Spleen (tissue), 11 donors: ENCODE results near the gene TEAD1. TPM values are rescaled to one million over a fixed set of nuclear protein-coding genes. Genes with fewer than 3 reads are reported as not detected.

Source experiments
- DNase-seq: peaks from one replicate; pipeline ENCODE4 v3.0.0-alpha.2; 2020
- H3K27ac ChIP-seq, 8 donors: fragments of 200-600 bp; sonication (generic) in 7 of 8; 1 replicate in 4 of 8; 2 replicates in 4 of 8; pipeline versions ENCODE4 v1.5.0 to v1.8.0; 2016 to 2021; ENCODE audit warnings: inconsistent platforms in 4 of 8, mild to moderate bottlenecking in 4 of 8, moderate library complexity in 1 of 8
- H3K27me3 ChIP-seq, 7 donors: fragments of 200-600 bp; sonication (generic) in 6 of 7; replicated peaks in 1 of 7; 1 replicate in 4 of 7; 2 replicates in 3 of 7; pipeline versions ENCODE4 v1.5.0 to v1.8.0; 2016 to 2021; ENCODE audit warnings: inconsistent platforms in 3 of 7, mild to moderate bottlenecking in 1 of 7
- H3K36me3 ChIP-seq, 6 donors: fragments of 200-600 bp; sonication (generic) in 5 of 6; 1 replicate in 4 of 6; 2 replicates in 2 of 6; pipeline versions ENCODE4 v1.5.0 to v1.8.0; 2016 to 2021; ENCODE audit warnings: inconsistent platforms in 2 of 6
- H3K4me1 ChIP-seq, 6 donors: fragments of 200-600 bp; sonication (generic) in 5 of 6; 1 replicate in 3 of 6; 2 replicates in 3 of 6; pipeline versions ENCODE4 v1.5.0 to v1.8.0; 2016 to 2021; ENCODE audit warnings: inconsistent platforms in 3 of 6
- H3K4me3 ChIP-seq, 8 donors: fragments of 200-600 bp; sonication (generic) in 7 of 8; 1 replicate in 4 of 8; 2 replicates in 4 of 8; pipeline versions ENCODE4 v1.5.0 to v1.8.0; 2016 to 2021; ENCODE audit warnings: inconsistent platforms in 4 of 8, mild to moderate bottlenecking in 4 of 8, moderate library complexity in 2 of 8
- H3K9me3 ChIP-seq, 8 donors: fragments of 200-600 bp; sonication (generic) in 7 of 8; 1 replicate in 4 of 8; 2 replicates in 4 of 8; pipeline versions ENCODE4 v1.5.0 to v1.8.0; 2016 to 2021; ENCODE audit warnings: inconsistent platforms in 4 of 8
- POLR2A ChIP-seq, 3 donors: fragments of 450-650 bp; IDR thresholded peaks; one replicate each; pipeline ENCODE4 v1.5.1; 2017; ENCODE audit warnings: antibody characterized with exemption in 3 of 3, mild to moderate bottlenecking in 1 of 3
- POLR2AphosphoS5 ChIP-seq, 3 donors: sonication (generic); formaldehyde crosslinking; IDR thresholded peaks; one replicate each; pipeline ENCODE4 v1.5.1; 2017; ENCODE audit warnings: antibody characterized with exemption in 3 of 3
- WGBS, 5 donors: extraction: QIAGEN DNeasy Blood & Tissue Kit in 3 of 5; methylation state at CpG; one replicate each; pipeline versions ENCODE4 v1.1.5 to v1.1.7; 2013 to 2018; 5-methylcytosine and 5-hydroxymethylcytosine counted together
- intact Hi-C: fragments of 100-400 bp; cut with DNase I; formaldehyde crosslinking; loops from one replicate; pipeline ENCODE4 v1.15.0; 2023; ENCODE audit warnings: low total_unique reads
- polyA plus RNA-seq, 3 donors: library from polyadenylated mRNA; stranded (reverse); fragments of 200-250 nt; gene quantifications; one replicate each; pipeline ENCODE4 v1.2.1, GENCODE V29; 2013
- total RNA-seq, 7 donors: library from RNA; depleted of rRNA in 3 of 7; stranded (reverse); fragments of >200 nt in 3 of 7; fragmentation: NEBNext Ultra II Directional in 4 of 7; extraction: Animal tissue kit (Norgen Biotek cat#: 25700) in 4 of 7; gene quantifications; one replicate each; pipeline versions ENCODE4 v1.1.0 to v1.2.1, GENCODE V29; 2016 to 2021
- TF ChIP-seq, protein P1 (sequence below), 11 experiments: fragments of 200-600 bp in 7 of 11; fragments of 450-650 bp in 4 of 11; sonication (generic) in 4 of 11; IDR thresholded peaks in 8 of 11; conservative IDR thresholded peaks in 3 of 11; 1 replicate in 7 of 11; 2 replicates in 4 of 11; pipeline versions ENCODE4 v1.4.0 to v1.8.0; 2016 to 2021; ENCODE audit warnings: antibody characterized with exemption in 11 of 11, inconsistent platforms in 4 of 11, mild to moderate bottlenecking in 1 of 11
- donor health status: healthy with polysubstance abuse.
- donor health status: DM: no; HTN: no; CAD: no; lungs with moderate emphysema.
- donor health status: DM: no; HTN: no; CAD: no.
- donor health status: Bipolar disorder and iron deficiency.
- donor health status: healthy.
- donor health status: DM: no; HTN: no; CAD: no.
- donor health status: DM: yes; HTN: yes; CAD: no.

Gene TEAD1
- total and polyA plus RNA-seq, 10 donors = 0.93 to 46.0 (median 18.6) TPM

DNA sequence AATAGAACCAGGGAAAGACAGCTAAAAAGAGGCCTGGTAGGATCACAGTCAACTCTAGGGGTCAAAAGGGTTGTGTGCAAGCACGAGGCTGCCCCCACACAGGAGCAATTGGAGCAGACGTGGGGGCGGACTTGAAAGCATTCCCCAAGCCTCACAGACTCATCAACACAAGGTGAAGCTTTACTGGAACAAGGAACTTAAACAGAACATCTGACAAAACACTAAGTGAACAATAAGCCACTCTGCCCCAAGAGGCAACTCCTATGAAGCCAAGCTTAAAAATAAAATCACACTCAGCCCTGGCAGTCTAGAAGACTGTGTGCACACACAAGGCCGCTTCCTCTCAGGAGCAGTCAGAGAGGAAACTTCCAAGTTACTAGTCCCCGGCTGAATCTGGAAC lies 32.2 kb upstream of the TEAD1 start:
- no peaks in the 10 kb centered on the region for H3K9me3 ChIP-seq
- 50 to 60% (median 56%) methylated on average over 5 of the region's 5 CpGs for WGBS, 5 donors

DNA sequence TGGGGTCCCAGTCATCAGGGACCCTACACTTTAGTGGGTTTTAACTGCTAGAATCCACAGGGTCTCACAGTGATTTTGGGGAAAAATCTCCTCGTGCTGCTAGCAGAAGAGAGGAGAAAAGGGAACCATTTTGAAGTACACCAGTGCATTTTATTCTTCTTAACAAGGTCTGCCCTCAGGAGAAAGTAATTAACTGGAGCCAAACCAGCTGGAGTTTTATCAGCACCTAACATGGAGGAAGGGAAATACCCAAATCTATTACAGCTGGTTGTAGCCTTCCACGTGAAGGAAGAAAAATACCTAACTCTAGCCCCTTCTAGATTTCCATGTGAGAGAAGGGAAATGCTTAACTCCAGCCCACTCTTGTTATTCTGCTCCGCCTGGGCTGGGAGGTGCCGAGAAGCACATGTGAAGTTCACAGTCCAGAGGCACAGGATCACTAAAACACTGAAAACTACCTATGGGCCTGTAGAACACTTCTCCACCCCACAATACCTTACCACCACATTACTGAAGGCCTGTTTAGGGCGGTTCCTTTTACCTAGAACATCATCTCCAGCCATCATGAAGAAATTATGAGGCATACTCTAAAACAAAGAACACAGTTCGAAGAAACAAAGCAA lies 31.3 kb upstream of the TEAD1 start:
- no peak overlapping the region for H3K4me3 ChIP-seq
- intact Hi-C loops = no loop called here
- no peaks in the 10 kb centered on the region for H3K9me3 ChIP-seq
- H3K27ac ChIP-seq = no peak overlapping the region
- peaks cover 0 to 6% (median 0%) of the 10 kb centered on the region in 6 donors for H3K4me1 ChIP-seq
- DNase-seq = no peak
- no peak for TF ChIP-seq POLR2AphosphoS5 (IDR thresholded peaks at IDR 0.05)
- H3K27me3 ChIP-seq = no peaks in the 10 kb centered on the region
- WGBS, 5 donors = 64 to 85% (median 79%) methylated on average over 6 of the region's 6 CpGs
- no peaks in the 10 kb centered on the region for H3K36me3 ChIP-seq

More for the DNA sequence above, 32.2 kb upstream of the TEAD1 start:
- H3K4me3 ChIP-seq = no peak overlapping the region
- no peaks in the 10 kb centered on the region for H3K27me3 ChIP-seq
- intact Hi-C loops = no loop called here
- peak overlapping the region in 1 of 8 donors; percentile 10 for H3K27ac ChIP-seq
- no peak for DNase-seq
- no peaks in the 10 kb centered on the region for H3K36me3 ChIP-seq
- peaks cover 0 to 6% (median 0%) of the 10 kb centered on the region in 6 donors for H3K4me1 ChIP-seq
- TF ChIP-seq POLR2AphosphoS5 (IDR thresholded peaks at IDR 0.05) (no peak), POLR2A (IDR thresholded peaks at IDR 0.05) (no peak)
- TF ChIP-seq, protein P1, sequence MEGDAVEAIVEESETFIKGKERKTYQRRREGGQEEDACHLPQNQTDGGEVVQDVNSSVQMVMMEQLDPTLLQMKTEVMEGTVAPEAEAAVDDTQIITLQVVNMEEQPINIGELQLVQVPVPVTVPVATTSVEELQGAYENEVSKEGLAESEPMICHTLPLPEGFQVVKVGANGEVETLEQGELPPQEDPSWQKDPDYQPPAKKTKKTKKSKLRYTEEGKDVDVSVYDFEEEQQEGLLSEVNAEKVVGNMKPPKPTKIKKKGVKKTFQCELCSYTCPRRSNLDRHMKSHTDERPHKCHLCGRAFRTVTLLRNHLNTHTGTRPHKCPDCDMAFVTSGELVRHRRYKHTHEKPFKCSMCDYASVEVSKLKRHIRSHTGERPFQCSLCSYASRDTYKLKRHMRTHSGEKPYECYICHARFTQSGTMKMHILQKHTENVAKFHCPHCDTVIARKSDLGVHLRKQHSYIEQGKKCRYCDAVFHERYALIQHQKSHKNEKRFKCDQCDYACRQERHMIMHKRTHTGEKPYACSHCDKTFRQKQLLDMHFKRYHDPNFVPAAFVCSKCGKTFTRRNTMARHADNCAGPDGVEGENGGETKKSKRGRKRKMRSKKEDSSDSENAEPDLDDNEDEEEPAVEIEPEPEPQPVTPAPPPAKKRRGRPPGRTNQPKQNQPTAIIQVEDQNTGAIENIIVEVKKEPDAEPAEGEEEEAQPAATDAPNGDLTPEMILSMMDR (IDR thresholded peaks at IDR 0.05 in 8 of 11, conservative IDR thresholded peaks at IDR 0.05 in 3 of 11) = no peak

DNA sequence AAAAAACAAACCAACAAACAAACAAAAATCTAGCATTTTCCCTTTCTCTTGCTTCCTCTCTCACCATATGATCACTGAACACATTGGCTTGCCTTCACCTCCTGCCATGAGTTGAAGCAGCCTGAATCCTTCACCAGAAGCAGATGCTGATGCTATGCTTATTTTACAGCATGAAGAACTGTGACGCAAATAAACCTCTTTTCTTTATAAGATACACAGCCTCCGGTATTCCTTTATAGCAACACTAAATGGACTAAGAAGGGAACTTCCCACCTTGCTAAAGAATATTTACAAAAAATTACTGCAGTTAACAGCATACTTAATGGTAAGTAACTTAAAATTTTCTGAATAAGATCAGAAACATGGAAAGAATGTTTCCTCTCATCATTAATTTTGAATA lies 27.7 kb upstream of the TEAD1 start:
- Histone ChIP-seq H3K9me3 (peaks cover 0 to 6% (median 0%) of the 10 kb centered on the region in 8 donors), H3K27me3 (no peaks in the 10 kb centered on the region), H3K4me1 (peaks cover 0 to 6% (median 0%) of the 10 kb centered on the region in 6 donors), H3K36me3 (no peaks in the 10 kb centered on the region), H3K4me3 (no peak overlapping the region), H3K27ac (no peak overlapping the region)
- TF ChIP-seq POLR2AphosphoS5 (IDR thresholded peaks at IDR 0.05) = no peak
- TF ChIP-seq, protein P1 (IDR thresholded peaks at IDR 0.05 in 8 of 11, conservative IDR thresholded peaks at IDR 0.05 in 3 of 11) = no peak
- TF ChIP-seq POLR2A (IDR thresholded peaks at IDR 0.05) = no peak
- no peak for DNase-seq
- intact Hi-C loops = no loop called here
- 94 to 97% (median 96%) methylated on average over 2 of the region's 2 CpGs for WGBS, 5 donors

DNA sequence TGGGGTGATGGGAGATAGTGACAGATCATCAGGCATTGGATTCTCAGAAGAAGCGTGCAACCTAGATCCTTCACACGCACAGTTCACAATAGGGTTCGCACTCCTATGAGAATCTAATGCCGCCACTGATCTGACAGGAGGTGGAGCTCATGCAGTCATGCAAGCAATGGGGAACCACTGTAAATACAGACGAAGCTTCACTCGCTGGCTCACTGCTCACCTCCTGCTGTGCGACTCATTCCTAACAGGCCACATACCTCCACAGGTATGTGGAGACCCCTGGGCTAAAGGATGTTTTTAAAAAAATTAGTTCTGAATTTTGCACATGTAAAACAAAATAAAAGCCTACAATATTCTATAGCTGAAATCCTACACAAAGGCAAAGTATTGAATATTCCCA lies 20.5 kb upstream of the TEAD1 start:
- H3K4me3 ChIP-seq = no peak overlapping the region
- no peak overlapping the region for H3K27ac ChIP-seq
- no peaks in the 10 kb centered on the region for H3K36me3 ChIP-seq
- TF ChIP-seq, protein P1 (IDR thresholded peaks at IDR 0.05 in 8 of 11, conservative IDR thresholded peaks at IDR 0.05 in 3 of 11) = no peak
- TF ChIP-seq POLR2AphosphoS5 (IDR thresholded peaks at IDR 0.05) = no peak
- no peak for TF ChIP-seq POLR2A (IDR thresholded peaks at IDR 0.05)
- DNase-seq = no peak
- no peaks in the 10 kb centered on the region for H3K27me3 ChIP-seq
- peaks cover 0 to 45% (median 25%) of the 10 kb centered on the region in 8 donors for H3K9me3 ChIP-seq
- 90 to 97% (median 95%) methylated on average over 7 of the region's 7 CpGs for WGBS, 5 donors
- intact Hi-C loops = no loop called here
- no peaks in the 10 kb centered on the region for H3K4me1 ChIP-seq
